ENCODE results near the gene TNFAIP2.

TNFAIP2 gene

GRCh38 chr14:103093856-103094405 is 29.3 kb upstream of the TNFAIP2 start:
- TF ChIP-seq PPARA (CRISPR knock-in tag; IDR thresholded peaks at IDR 0.05; ENCODE audit: borderline replicate concordance) (no peak), CSDC2 (CRISPR knock-in tag; IDR thresholded peaks at IDR 0.05) (no peak), ARNTL (CRISPR knock-in tag; IDR thresholded peaks at IDR 0.05; ENCODE audit: borderline replicate concordance, low read depth) (no peak), ISL1 (CRISPR knock-in tag; IDR thresholded peaks at IDR 0.05) (no peak), TOX (CRISPR knock-in tag; IDR thresholded peaks at IDR 0.05; ENCODE audit: borderline replicate concordance) (no peak), OSR1 (CRISPR knock-in tag; IDR thresholded peaks at IDR 0.05) (no peak), BACH2 (CRISPR knock-in tag; IDR thresholded peaks at IDR 0.05; ENCODE audit: borderline replicate concordance) (no peak), CREB5 (CRISPR knock-in tag; IDR thresholded peaks at IDR 0.05; ENCODE audit: low read depth) (no peak), POU6F1 (CRISPR knock-in tag; IDR thresholded peaks at IDR 0.05; ENCODE audit: borderline replicate concordance, low read depth) (no peak), ZNF70 (CRISPR knock-in tag; IDR thresholded peaks at IDR 0.05) (no peak), ESRRG (CRISPR knock-in tag; IDR thresholded peaks at IDR 0.05) (no peak)

GRCh38 chr14:103094406-103095209 is 28.7 kb upstream of the TNFAIP2 start, which contains the start of gene EXOC3L4:
Gene EXOC3L4 (plus strand): TSS chr14:103094725. CDS start chr14:103100220, 5,495 bp downstream.
- no peak for TF ChIP-seq POU6F1 (CRISPR knock-in tag; IDR thresholded peaks at IDR 0.05; ENCODE audit: borderline replicate concordance, low read depth)
- no peak for TF ChIP-seq PATZ1 (CRISPR knock-in tag; IDR thresholded peaks at IDR 0.05; ENCODE audit: borderline replicate concordance)
- no peak for TF ChIP-seq PPARA (CRISPR knock-in tag; IDR thresholded peaks at IDR 0.05; ENCODE audit: borderline replicate concordance)
- TF ChIP-seq CSRNP3 (CRISPR knock-in tag; IDR thresholded peaks at IDR 0.05) = no peak
- no peak for TF ChIP-seq RARB (CRISPR knock-in tag; IDR thresholded peaks at IDR 0.05)
- TF ChIP-seq GLIS3 (CRISPR knock-in tag; IDR thresholded peaks at IDR 0.05) = no peak
- ATAC-seq = no peak

More at GRCh38 chr14:103093856-103094405, 29.3 kb upstream of the TNFAIP2 start:
- no peak for ATAC-seq

- TF ChIP-seq TSHZ2 (CRISPR knock-in tag; IDR thresholded peaks at IDR 0.05) = no peak
- TF ChIP-seq TOX (CRISPR knock-in tag; IDR thresholded peaks at IDR 0.05; ENCODE audit: borderline replicate concordance) = no peak
- no peak for TF ChIP-seq ZNF70 (CRISPR knock-in tag; IDR thresholded peaks at IDR 0.05)
- no peak for TF ChIP-seq GLIS3 (CRISPR knock-in tag; IDR thresholded peaks at IDR 0.05)
- TF ChIP-seq CSRNP3 (CRISPR knock-in tag; IDR thresholded peaks at IDR 0.05) = no peak
- no peak for TF ChIP-seq PPARA (CRISPR knock-in tag; IDR thresholded peaks at IDR 0.05; ENCODE audit: borderline replicate concordance)
- TF ChIP-seq ISL1 (CRISPR knock-in tag; IDR thresholded peaks at IDR 0.05) = no peak
- no peak for TF ChIP-seq ZC3H10 (CRISPR knock-in tag; IDR thresholded peaks at IDR 0.05)
- TF ChIP-seq RARB (CRISPR knock-in tag; IDR thresholded peaks at IDR 0.05) = no peak
- TF ChIP-seq ZFP30 (CRISPR knock-in tag; IDR thresholded peaks at IDR 0.05) = no peak
- no peak for ATAC-seq
Observed at GRCh38 chr14:103095210-103095778, 28.0 kb upstream of the TNFAIP2 start.

Measured in SK-N-SH treated with all-trans-retinoic acid at 6 μM for 48 hours (cell line).